Tibial artery (tissue), 4 donors: ENCODE results near the gene KLF16.

Source experiments
- DNase-seq, 2 donors: peaks; one replicate each; pipeline ENCODE4 v3.0.0-alpha.2; 2019
- H3K27ac ChIP-seq, 2 donors: fragments of 200-600 bp; sonication (generic) in 1 of 2; 1 replicate in 1 of 2; 2 replicates in 1 of 2; pipeline ENCODE4 v1.5.1; 2018 to 2019; ENCODE audit warnings: mild to moderate bottlenecking in 1 of 2
- H3K27me3 ChIP-seq, 2 donors: fragments of 200-600 bp; sonication (generic) in 1 of 2; one replicate each; pipeline versions ENCODE4 v1.5.1 to v1.6.0; 2016 to 2019
- H3K36me3 ChIP-seq, 3 donors: fragments of 200-600 bp; sonication (generic) in 2 of 3; one replicate each; pipeline ENCODE4 v1.5.1; 2016 to 2019; ENCODE audit warnings: mild to moderate bottlenecking in 2 of 3
- H3K4me1 ChIP-seq, 4 donors: fragments of 200-600 bp; sonication (generic) in 2 of 4; 1 replicate in 3 of 4; 2 replicates in 1 of 4; pipeline ENCODE4 v1.5.1; 2016 to 2019
- H3K4me3 ChIP-seq, 2 donors: fragments of 200-600 bp; sonication (generic) in 1 of 2; 1 replicate in 1 of 2; 2 replicates in 1 of 2; pipeline ENCODE4 v1.5.1; 2018 to 2019; ENCODE audit warnings: mild to moderate bottlenecking in 2 of 2
- H3K9me3 ChIP-seq, 3 donors: fragments of 200-600 bp; sonication (generic) in 1 of 3; one replicate each; pipeline ENCODE4 v1.5.1; 2016 to 2019
- CTCF ChIP-seq, 2 experiments: fragments of 200-600 bp in 1 of 2; fragments of 450-650 bp in 1 of 2; IDR thresholded peaks; one replicate each; pipeline ENCODE4 v1.5.1; 2017 to 2019; ENCODE audit warnings: antibody characterized with exemption in 2 of 2, mild to moderate bottlenecking in 1 of 2, moderate library complexity in 1 of 2
- intact Hi-C: fragments of 100-400 bp; cut with DNase I; formaldehyde crosslinking; loops from one replicate; pipeline ENCODE4 v1.15.0; 2023; ENCODE audit warnings: low total_unique reads

Gene KLF16

GRCh38 chr19:1837222-1837565 is 26.2 kb downstream of the KLF16 start:
- DNase-seq: no peak
- H3K27ac ChIP-seq: no peak overlapping the region
- no peak overlapping the region for H3K4me3 ChIP-seq
- peaks cover 0 to 51% (median 10%) of the 10 kb centered on the region in 4 donors for H3K4me1 ChIP-seq
- no peaks in the 10 kb centered on the region for H3K27me3 ChIP-seq
- peaks cover 0 to 16% (median 0%) of the 10 kb centered on the region in 3 donors for H3K36me3 ChIP-seq
- H3K9me3 ChIP-seq: no peaks in the 10 kb centered on the region
- TF ChIP-seq CTCF (IDR thresholded peaks at IDR 0.05): no peak
- intact Hi-C loops: no loop called here

- no peak overlapping the region for H3K27ac ChIP-seq
Measured at GRCh38 chr19:1836458-1837221, 26.7 kb downstream of the KLF16 start.

GRCh38 chr19:1833540-1833939 is 29.8 kb downstream of the KLF16 start:
- Histone ChIP-seq H3K27ac (no peak overlapping the region), H3K4me1 (peaks cover 0 to 28% (median 6%) of the 10 kb centered on the region in 4 donors), H3K36me3 (peaks cover 0 to 12% (median 4%) of the 10 kb centered on the region in 3 donors), H3K4me3 (no peak overlapping the region), H3K9me3 (no peaks in the 10 kb centered on the region), H3K27me3 (no peaks in the 10 kb centered on the region)
- no peak for TF ChIP-seq CTCF (IDR thresholded peaks at IDR 0.05)
- intact Hi-C loops: no loop called here
- no peak for DNase-seq

More at GRCh38 chr19:1836458-1837221, 26.7 kb downstream of the KLF16 start:
- intact Hi-C loops: no loop called here
- H3K4me3 ChIP-seq: no peak overlapping the region
- TF ChIP-seq CTCF (IDR thresholded peaks at IDR 0.05): no peak
- H3K36me3 ChIP-seq: peaks cover 0 to 19% (median 0%) of the 10 kb centered on the region in 3 donors
- H3K27me3 ChIP-seq: no peaks in the 10 kb centered on the region
- no peaks in the 10 kb centered on the region for H3K9me3 ChIP-seq
- no peak for DNase-seq
- H3K4me1 ChIP-seq: peaks cover 0 to 47% (median 9%) of the 10 kb centered on the region in 4 donors

- H3K4me3 ChIP-seq: no peak overlapping the region
- H3K27me3 ChIP-seq: no peaks in the 10 kb centered on the region
- no peak for DNase-seq
- no peak for TF ChIP-seq CTCF (IDR thresholded peaks at IDR 0.05)
- no peak overlapping the region for H3K27ac ChIP-seq
- H3K4me1 ChIP-seq: peaks cover 0 to 20% (median under 1%) of the 10 kb centered on the region in 4 donors
- H3K9me3 ChIP-seq: no peaks in the 10 kb centered on the region
- intact Hi-C loops: no loop called here
- H3K36me3 ChIP-seq: peaks cover 11 to 26% (median 18%) of the 10 kb centered on the region in 3 donors
Measured at GRCh38 chr19:1832046-1832663, 31.2 kb downstream of the KLF16 start.

GRCh38 chr19:1830978-1831377 is 32.4 kb downstream of the KLF16 start:
- peaks cover 17 to 34% (median 27%) of the 10 kb centered on the region in 3 donors for H3K36me3 ChIP-seq
- no peak for DNase-seq
- H3K27ac ChIP-seq: no peak overlapping the region
- no peak overlapping the region for H3K4me3 ChIP-seq
- no peaks in the 10 kb centered on the region for H3K27me3 ChIP-seq
- H3K4me1 ChIP-seq: peaks cover 0 to 24% (median 7%) of the 10 kb centered on the region in 4 donors
- intact Hi-C loops: no loop called here
- no peaks in the 10 kb centered on the region for H3K9me3 ChIP-seq
- TF ChIP-seq CTCF (IDR thresholded peaks at IDR 0.05): no peak
